ENCODE data around the gene LACC1. TPM values are rescaled to one million over a fixed set of nuclear protein-coding genes. Genes with fewer than 3 reads are reported as not detected.

Gene LACC1
- total RNA-seq (1 to 10 TPM; 3.1 to 4.0 TPM), total RNA-seq (4.4 to 6.6 reads per million in 2 donors)

- no peaks in the 10 kb centered on the region for H3K9me3 ChIP-seq (ENCODE audit: control insufficient read depth, low read length, poor library complexity, severe bottlenecking)
- peak within 1 kb of the TSS; percentile 94 for H3K4me3 Mint-ChIP-seq
- H3K27ac Mint-ChIP-seq, result peak within 1 kb of the TSS; percentile 89
- DNase-seq (peak in 1 of 3 donors; percentile 13), ATAC-seq (peak; percentile 63)
- no peaks in the 10 kb centered on the region for H3K27me3 Mint-ChIP-seq
- peaks cover 24% of the 10 kb centered on the region for H3K4me1 Mint-ChIP-seq
- H3K36me3 Mint-ChIP-seq (ENCODE audit: low read depth), result no peaks in the 10 kb centered on the region
These were observed at the start of gene LACC1 for GRCh38 chr13:43879755-43880181. TSS of gene LACC1 (plus strand) at chr13:43879904. CDS start at chr13:43880986, 1,082 bp downstream.

GRCh38 chr13:43830497-43830881 is 49.2 kb upstream of the LACC1 start:
- DNase-seq (no peak), ATAC-seq (no peak)
- no peak overlapping the region for H3K4me3 Mint-ChIP-seq
- no peaks in the 10 kb centered on the region for H3K9me3 ChIP-seq (ENCODE audit: control insufficient read depth, low read length, poor library complexity, severe bottlenecking)
- H3K4me1 Mint-ChIP-seq, result no peaks in the 10 kb centered on the region
- no peak overlapping the region for H3K27ac Mint-ChIP-seq
- H3K27me3 Mint-ChIP-seq, result peaks cover 21% of the 10 kb centered on the region
- H3K36me3 Mint-ChIP-seq (ENCODE audit: low read depth), result peaks cover 3% of the 10 kb centered on the region

GRCh38 chr13:43831088-43831487 is 48.6 kb upstream of the LACC1 start:
- no peak overlapping the region for H3K27ac Mint-ChIP-seq
- no peaks in the 10 kb centered on the region for H3K9me3 ChIP-seq (ENCODE audit: control insufficient read depth, low read length, poor library complexity, severe bottlenecking)
- no peak overlapping the region for H3K4me3 Mint-ChIP-seq
- ATAC-seq, result no peak
- H3K4me1 Mint-ChIP-seq, result no peaks in the 10 kb centered on the region
- peaks cover 21% of the 10 kb centered on the region for H3K27me3 Mint-ChIP-seq
- H3K36me3 Mint-ChIP-seq (ENCODE audit: low read depth), result peaks cover 3% of the 10 kb centered on the region
- no peak for DNase-seq

GRCh38 chr13:43835701-43836100 is 44.0 kb upstream of the LACC1 start:
- Mint-ChIP-seq H3K4me3 (no peak overlapping the region), H3K27ac (no peak overlapping the region)

DNA sequence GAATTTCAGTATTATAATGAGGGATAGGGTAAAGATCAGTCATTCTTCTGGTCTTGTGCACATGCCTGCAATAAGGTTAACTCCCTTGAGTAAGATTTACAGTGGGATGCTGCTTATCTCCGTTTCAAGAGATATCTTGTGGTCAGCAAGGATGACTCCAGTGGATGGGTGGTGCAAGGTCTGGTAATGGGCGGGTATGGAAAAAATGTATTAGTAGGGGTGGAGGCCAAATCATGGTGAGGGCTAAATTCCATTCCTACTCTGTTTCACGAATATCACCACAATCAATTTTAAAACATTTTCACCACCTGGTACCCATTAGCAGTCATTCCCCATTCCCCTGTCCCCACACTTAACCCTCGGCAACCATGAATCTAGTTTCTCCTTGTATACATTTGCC is 40.8 kb upstream of the LACC1 start:
- H3K36me3 Mint-ChIP-seq (ENCODE audit: low read depth), result no peaks in the 10 kb centered on the region
- ATAC-seq (no peak), DNase-seq (no peak)
- H3K4me1 Mint-ChIP-seq, result no peaks in the 10 kb centered on the region
- no peaks in the 10 kb centered on the region for H3K9me3 ChIP-seq (ENCODE audit: control insufficient read depth, low read length, poor library complexity, severe bottlenecking)
- no peak overlapping the region for H3K27ac Mint-ChIP-seq
- H3K27me3 Mint-ChIP-seq, result no peaks in the 10 kb centered on the region
- no peak overlapping the region for H3K4me3 Mint-ChIP-seq

More at GRCh38 chr13:43835701-43836100, 44.0 kb upstream of the LACC1 start:
- ATAC-seq (no peak), DNase-seq (no peak)
- H3K9me3 ChIP-seq (ENCODE audit: control insufficient read depth, low read length, poor library complexity, severe bottlenecking), result no peaks in the 10 kb centered on the region
- H3K27me3 Mint-ChIP-seq, result peaks cover 7% of the 10 kb centered on the region
- H3K4me1 Mint-ChIP-seq, result no peaks in the 10 kb centered on the region
- H3K36me3 Mint-ChIP-seq (ENCODE audit: low read depth), result no peaks in the 10 kb centered on the region

GRCh38 chr13:43846496-43847158 is 33.1 kb upstream of the LACC1 start:
- Mint-ChIP-seq H3K36me3 (ENCODE audit: low read depth) (no peaks in the 10 kb centered on the region), H3K27ac (no peak overlapping the region), H3K27me3 (no peaks in the 10 kb centered on the region), H3K4me1 (no peaks in the 10 kb centered on the region), H3K4me3 (no peak overlapping the region)
- DNase-seq (no peak), ATAC-seq (no peak)
- H3K9me3 ChIP-seq (ENCODE audit: control insufficient read depth, low read length, poor library complexity, severe bottlenecking), result no peaks in the 10 kb centered on the region

GRCh38 chr13:43848001-43848649 is 31.6 kb upstream of the LACC1 start:
- no peaks in the 10 kb centered on the region for H3K27me3 Mint-ChIP-seq
- no peak overlapping the region for H3K27ac Mint-ChIP-seq
- H3K9me3 ChIP-seq (ENCODE audit: control insufficient read depth, low read length, poor library complexity, severe bottlenecking), result peaks cover under 1% of the 10 kb centered on the region
- DNase-seq, result no peak
- no peak overlapping the region for H3K4me3 Mint-ChIP-seq
- ATAC-seq, result no peak
- no peaks in the 10 kb centered on the region for H3K36me3 Mint-ChIP-seq (ENCODE audit: low read depth)
- no peaks in the 10 kb centered on the region for H3K4me1 Mint-ChIP-seq

DNA sequence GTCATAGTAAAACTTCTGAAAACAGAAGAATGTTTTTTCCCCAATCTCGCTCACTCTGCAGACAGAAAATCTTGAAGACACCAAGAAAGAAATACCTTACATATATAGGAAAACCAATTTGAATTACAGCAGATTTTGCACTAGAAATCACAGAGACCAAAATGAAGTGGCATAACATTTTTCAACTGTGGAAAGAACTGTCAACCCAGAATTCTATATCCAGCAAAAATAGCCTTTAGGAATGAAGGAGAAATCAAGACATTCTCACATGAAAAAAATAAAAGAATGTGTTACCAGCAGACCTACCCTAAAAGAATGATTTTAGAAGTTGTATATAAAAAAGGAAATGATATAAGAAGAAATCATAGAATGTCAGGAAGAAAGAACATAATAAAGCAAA is 28.8 kb upstream of the LACC1 start:
- H3K36me3 Mint-ChIP-seq (ENCODE audit: low read depth), result no peaks in the 10 kb centered on the region
- H3K4me3 Mint-ChIP-seq, result no peak overlapping the region
- H3K27ac Mint-ChIP-seq, result no peak overlapping the region
- H3K9me3 ChIP-seq (ENCODE audit: control insufficient read depth, low read length, poor library complexity, severe bottlenecking), result peaks cover 10% of the 10 kb centered on the region
- ATAC-seq (no peak), DNase-seq (no peak)
- H3K27me3 Mint-ChIP-seq, result no peaks in the 10 kb centered on the region
- H3K4me1 Mint-ChIP-seq, result no peaks in the 10 kb centered on the region

GRCh38 chr13:43852923-43853404 is 26.7 kb upstream of the LACC1 start:
- ATAC-seq, result no peak
- Mint-ChIP-seq H3K4me3 (no peak overlapping the region), H3K27me3 (no peaks in the 10 kb centered on the region), H3K36me3 (ENCODE audit: low read depth) (no peaks in the 10 kb centered on the region), H3K4me1 (no peaks in the 10 kb centered on the region), H3K27ac (no peak overlapping the region)
- DNase-seq, result no peak
- H3K9me3 ChIP-seq (ENCODE audit: control insufficient read depth, low read length, poor library complexity, severe bottlenecking), result peaks cover 10% of the 10 kb centered on the region

GRCh38 chr13:43861863-43862262 is 17.8 kb upstream of the LACC1 start:
- H3K9me3 ChIP-seq (ENCODE audit: control insufficient read depth, low read length, poor library complexity, severe bottlenecking), result no peaks in the 10 kb centered on the region
- no peak for DNase-seq
- Mint-ChIP-seq H3K4me1 (no peaks in the 10 kb centered on the region), H3K36me3 (ENCODE audit: low read depth) (peaks cover 2% of the 10 kb centered on the region), H3K4me3 (no peak overlapping the region), H3K27me3 (no peaks in the 10 kb centered on the region), H3K27ac (no peak overlapping the region)
- ATAC-seq, result no peak

GRCh38 chr13:43864921-43865320 is 14.8 kb upstream of the LACC1 start:
- no peak overlapping the region for H3K27ac Mint-ChIP-seq
- H3K36me3 Mint-ChIP-seq (ENCODE audit: low read depth), result peaks cover 8% of the 10 kb centered on the region
- no peak for ATAC-seq
- DNase-seq, result no peak
- no peaks in the 10 kb centered on the region for H3K9me3 ChIP-seq (ENCODE audit: control insufficient read depth, low read length, poor library complexity, severe bottlenecking)
- H3K4me3 Mint-ChIP-seq, result no peak overlapping the region
- H3K27me3 Mint-ChIP-seq, result no peaks in the 10 kb centered on the region
- no peaks in the 10 kb centered on the region for H3K4me1 Mint-ChIP-seq

DNA sequence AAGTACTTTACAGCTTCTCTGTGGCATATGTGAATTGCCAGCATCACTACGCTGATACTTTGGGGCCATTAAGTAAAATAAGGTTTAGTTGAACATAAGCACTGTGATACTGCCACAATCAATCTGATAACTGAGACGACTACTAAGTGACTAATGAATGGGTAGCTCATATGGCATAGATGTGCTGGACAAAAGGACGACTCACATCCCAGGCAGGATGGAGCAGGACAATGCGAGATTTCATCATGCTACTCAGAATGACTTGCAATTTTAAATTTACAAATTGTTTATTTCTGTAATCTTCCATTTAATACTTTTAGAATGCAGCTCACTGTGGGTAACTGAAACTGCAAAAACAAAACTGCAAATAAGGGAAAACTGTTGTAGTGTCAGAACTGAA is 13.8 kb upstream of the LACC1 start:
- DNase-seq, result no peak
- Mint-ChIP-seq H3K27ac (no peak overlapping the region), H3K4me1 (no peaks in the 10 kb centered on the region), H3K36me3 (ENCODE audit: low read depth) (peaks cover 8% of the 10 kb centered on the region), H3K27me3 (no peaks in the 10 kb centered on the region), H3K4me3 (no peak overlapping the region)
- no peak for ATAC-seq
- no peaks in the 10 kb centered on the region for H3K9me3 ChIP-seq (ENCODE audit: control insufficient read depth, low read length, poor library complexity, severe bottlenecking)

GRCh38 chr13:43872181-43872580 is 7.5 kb upstream of the LACC1 start:
- no peaks in the 10 kb centered on the region for H3K9me3 ChIP-seq (ENCODE audit: control insufficient read depth, low read length, poor library complexity, severe bottlenecking)
- no peaks in the 10 kb centered on the region for H3K4me1 Mint-ChIP-seq
- H3K4me3 Mint-ChIP-seq, result no peak overlapping the region
- no peak for ATAC-seq
- DNase-seq, result no peak
- no peaks in the 10 kb centered on the region for H3K27me3 Mint-ChIP-seq
- peaks cover 6% of the 10 kb centered on the region for H3K36me3 Mint-ChIP-seq (ENCODE audit: low read depth)
- no peak overlapping the region for H3K27ac Mint-ChIP-seq

Measured in T-helper 17 cell (primary cell).